Right ventricle myocardium inferior (tissue), 1 donor: ENCODE results near the gene AGBL4. TPM values are rescaled to one million over a fixed set of nuclear protein-coding genes. Genes with fewer than 3 reads are reported as not detected.

Source experiments
- ATAC-seq: fragments of 200-7000 bp; cut with Tn5 transposase; one replicate; pipeline ENCODE4 v1.9.1; 2020; ENCODE audit warnings: mild to moderate bottlenecking, moderate library complexity
- DNase-seq: peaks from one replicate; pipeline ENCODE4 v3.0.0; 2021; ENCODE audit errors: missing footprints
- intact Hi-C: fragments of 100-400 bp; cut with DNase I; formaldehyde crosslinking; loops from one replicate; pipeline ENCODE4 v1.11.0; 2022
- total RNA-seq: library from RNA; stranded (reverse); fragmentation: NEBNext Ultra II Directional; extraction: Animal tissue kit (Norgen Biotek cat#: 25700); gene quantifications from one replicate; pipeline ENCODE4 v1.2.1, GENCODE V29; 2021
- donor health status: DM: no; HTN: yes; CAD: no; lungs with severe emphysema.

The AGBL4 gene
- total RNA-seq, 1 donor from 2014 or later: 0.14 TPM

GRCh38 chr1:48695161-48695560 is 1328.6 kb downstream of the AGBL4 start:
- intact Hi-C loops: no loop called here
- DNase-seq: no peak
- ATAC-seq: no peak

DNA sequence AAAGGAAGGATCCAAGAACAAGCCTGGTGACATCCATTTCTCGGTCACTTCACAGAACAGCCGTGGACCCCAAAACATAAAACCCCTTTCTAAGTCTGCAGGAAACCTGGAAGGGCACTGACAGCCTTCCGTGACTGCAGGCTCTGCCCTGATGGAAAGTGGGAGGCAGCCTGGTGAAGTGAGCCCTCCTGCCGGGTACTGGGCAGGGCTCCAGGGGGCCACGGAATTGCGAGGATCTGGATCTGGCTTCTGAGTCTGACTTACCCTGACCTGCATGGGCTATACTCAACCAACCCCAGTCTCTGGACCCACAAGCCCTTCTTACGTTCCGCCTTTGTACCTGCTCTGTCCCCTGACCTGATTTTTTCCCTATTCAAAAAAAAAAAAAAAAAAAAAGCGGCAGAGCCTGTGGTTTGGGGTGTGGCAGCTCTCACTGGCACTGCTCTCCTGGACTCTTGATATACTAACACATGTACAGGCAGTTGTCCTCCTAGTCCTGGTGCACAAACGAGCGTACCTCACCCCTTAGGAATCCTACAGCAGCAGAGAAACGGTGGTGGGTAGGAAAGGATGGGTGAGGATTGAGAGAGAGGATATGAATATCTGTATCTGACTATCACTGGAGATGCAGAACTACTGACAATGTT is 1330.0 kb downstream of the AGBL4 start:
- intact Hi-C loops: no loop called here
- ATAC-seq: no peak
- DNase-seq: no peak

GRCh38 chr1:48693180-48693579 is 1330.6 kb downstream of the AGBL4 start:
- DNase-seq (no peak), ATAC-seq (no peak)
- intact Hi-C loops: no loop called here

DNA sequence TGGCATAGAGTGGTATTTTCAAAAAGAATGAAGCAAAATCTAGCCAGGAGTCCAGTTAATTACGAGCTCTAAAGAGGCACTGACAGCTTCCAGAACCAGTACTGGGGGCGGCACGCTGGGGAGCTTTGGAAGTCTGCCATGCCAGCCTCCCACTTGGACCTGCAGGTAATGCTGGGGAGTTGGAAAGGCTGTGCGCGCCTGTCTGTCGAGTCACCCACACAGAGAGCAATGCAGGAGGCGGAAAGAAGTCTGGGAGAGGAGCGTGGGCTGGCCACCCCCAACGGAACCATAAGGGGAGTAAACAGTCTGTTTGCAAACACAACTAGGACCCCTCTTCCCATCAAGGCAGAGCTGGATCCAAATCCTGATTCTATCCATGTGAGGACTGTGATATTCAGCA is 1331.5 kb downstream of the AGBL4 start:
- intact Hi-C loops: no loop called here
- DNase-seq: no peak

DNA sequence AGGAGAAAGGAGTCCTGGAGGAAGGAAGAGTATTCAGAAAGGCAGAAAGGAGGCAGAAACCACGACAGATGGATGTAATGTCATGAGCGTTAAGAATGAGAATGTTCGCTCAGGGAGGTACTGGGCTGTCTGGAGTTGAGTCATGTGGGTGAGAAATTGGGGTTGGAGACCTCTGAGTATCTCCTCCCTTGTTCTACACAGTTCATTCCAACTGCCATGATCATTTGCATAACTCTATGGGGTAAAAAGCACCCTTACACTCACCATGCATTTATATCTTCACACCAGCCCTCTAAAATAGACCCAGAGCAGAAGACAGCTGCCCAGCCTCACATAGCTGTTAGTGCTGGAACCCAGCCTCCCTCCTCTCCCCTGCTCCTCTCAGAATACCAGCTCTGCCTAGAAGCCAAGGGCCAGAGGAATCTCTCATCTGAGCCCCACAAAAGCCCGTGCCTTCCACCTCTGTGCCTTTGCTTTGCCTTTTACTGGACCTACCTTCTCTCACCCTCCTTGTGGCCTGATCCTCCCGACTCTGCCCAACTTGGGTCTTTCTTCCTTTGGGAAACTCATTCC is 1332.2 kb downstream of the AGBL4 start:
- DNase-seq: no peak
- intact Hi-C loops: no loop called here

More for the DNA sequence above, 1331.5 kb downstream of the AGBL4 start:
- no peak for ATAC-seq

DNA sequence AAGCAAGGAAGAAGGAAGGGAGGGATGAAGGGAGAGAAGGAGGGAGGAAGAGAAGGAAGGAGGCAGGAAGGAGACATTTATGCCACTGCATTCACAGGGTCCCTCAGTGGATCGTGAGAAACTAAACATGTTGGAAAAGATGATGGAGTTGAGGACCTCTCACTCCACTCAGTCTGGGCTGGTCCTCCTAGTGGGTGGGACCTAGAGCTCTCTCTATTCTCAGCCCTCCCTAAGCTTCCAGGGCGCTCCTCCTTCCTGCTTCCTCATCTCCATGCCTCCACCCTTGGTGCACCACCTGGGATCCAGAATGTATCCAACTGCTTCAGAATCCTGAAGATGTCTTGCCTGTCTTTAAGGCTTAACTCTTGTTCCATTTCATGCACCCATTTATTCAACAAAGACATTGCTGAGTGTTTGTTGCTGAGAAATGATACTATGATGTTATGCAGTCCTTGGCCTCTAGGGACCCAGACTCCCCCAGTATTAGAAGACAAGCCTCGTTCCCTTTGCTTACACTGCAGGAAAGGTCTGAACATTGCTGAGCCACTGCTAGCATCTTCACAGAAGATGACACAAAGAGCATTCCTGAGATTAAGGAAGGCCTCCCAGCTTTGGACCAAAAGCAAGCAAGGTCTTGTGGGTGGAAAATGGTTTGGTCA is 1335.5 kb downstream of the AGBL4 start:
- intact Hi-C loops: no loop called here
- no peak for ATAC-seq
- no peak for DNase-seq

More for the DNA sequence above, 1332.2 kb downstream of the AGBL4 start:
- no peak for ATAC-seq

GRCh38 chr1:48687282-48688045 is 1336.3 kb downstream of the AGBL4 start:
- ATAC-seq: no peak
- no peak for DNase-seq
- intact Hi-C loops: no loop called here

DNA sequence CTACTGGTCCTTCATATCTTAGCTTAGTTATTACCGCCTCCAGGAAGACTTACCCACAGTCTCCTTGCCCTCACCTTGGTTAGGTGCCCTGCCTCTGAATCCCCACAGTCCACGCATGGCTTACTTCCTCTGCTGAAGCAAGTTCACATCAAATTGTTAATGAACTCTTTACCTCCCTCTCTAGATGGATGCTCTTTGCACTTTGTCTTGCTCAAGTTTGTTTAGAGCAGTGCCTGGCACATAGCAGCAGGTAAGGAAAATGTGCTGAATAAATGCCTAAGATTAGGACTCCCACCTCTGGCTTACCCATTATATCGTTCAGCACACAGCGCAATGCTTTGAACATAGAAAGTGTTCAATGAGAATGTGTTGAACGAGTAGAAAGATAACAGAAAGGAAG is 1337.6 kb downstream of the AGBL4 start:
- ATAC-seq (no peak), DNase-seq (no peak)
- intact Hi-C loops: no loop called here

GRCh38 chr1:48684381-48684780 is 1339.4 kb downstream of the AGBL4 start:
- ATAC-seq (no peak), DNase-seq (no peak)
- intact Hi-C loops: no loop called here

DNA sequence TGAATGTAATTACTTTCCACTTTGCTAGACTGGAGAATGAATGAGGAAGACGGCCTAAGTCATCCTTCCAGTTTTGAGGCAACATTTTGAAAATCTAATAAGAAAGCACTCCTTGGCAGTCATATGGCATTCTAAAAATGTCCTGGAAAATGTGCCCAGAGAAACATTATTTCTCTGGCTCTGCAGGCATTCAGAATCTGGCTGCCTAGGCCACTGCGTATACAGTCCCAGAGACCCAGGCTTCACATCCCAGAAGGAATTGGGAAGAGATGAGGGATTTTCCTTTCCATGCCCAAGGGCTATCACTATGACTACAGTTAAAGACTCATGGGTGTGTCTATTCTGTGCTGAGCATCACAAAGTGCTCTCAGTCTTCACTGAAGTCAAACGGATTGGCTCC is 1339.9 kb downstream of the AGBL4 start:
- DNase-seq (no peak), ATAC-seq (no peak)
- intact Hi-C loops: no loop called here

DNA sequence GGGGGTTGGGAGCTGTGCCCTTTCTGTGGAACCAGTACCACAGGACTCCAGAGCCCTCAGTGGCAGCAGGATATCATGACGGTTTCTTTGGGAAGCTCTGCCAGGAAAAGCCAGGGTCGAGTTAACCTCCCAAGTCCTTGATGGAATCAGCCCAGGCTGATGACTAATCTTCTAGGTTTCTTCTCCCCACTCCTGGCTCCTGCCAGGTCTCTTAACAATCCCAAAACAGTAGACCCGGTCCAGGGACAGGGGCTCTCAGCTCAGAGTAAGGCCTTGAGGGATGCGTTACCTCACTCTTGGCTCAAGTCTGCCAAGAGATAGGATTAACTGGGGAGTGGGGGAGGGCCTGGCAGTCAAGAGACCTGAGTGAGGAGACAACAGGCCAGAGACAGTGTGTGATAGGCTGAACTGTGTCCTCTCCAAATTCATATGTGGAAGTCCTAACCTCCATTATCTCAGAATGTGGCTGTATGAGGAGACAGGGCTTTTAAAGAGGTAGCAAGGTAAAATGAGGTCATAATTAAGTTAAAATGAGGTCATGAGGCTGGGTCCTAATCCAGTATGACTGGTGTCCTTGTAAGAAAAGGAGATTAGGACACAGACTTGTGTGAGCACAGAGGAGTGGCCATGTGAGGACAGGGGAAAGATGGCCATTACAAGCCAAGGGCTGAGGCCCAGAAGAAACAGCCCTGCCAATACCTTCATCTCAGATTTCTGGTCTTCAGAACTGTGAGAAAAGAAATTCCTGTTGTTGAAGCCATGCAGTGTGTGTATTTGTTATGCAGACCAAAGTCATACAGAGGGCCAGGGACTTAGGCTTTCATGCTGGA is 1342.1 kb downstream of the AGBL4 start:
- ATAC-seq: peak; percentile 54
- DNase-seq: no peak
- intact Hi-C loops: no loop called here

DNA sequence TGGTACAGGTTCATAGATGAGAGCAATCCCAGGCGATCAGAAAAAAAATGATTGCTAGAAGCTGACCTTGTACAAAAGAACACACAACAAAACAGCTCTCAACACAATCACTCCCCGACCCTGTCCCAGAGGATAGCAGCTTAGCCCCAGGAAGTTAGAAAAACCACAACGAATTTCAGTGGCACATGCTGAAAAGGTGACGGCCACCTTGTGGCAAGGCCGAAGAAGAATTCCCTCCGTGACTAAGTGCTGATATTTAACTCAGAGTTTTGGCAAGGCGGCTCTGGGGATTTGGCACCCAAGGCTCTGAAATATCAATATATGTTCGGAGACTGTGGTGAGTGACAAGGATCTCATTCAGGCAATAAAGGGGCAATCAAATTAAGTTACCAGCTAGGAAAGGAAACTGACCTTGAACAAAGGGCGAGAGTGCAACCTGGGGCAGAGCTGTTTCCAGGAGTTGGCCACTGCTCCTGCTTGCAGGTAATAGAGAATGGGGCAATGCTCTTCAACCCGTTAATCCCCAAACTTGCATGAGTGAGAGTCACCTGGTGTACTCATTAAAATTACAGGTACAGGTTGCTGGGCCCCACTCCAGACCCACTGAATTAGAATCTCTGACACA is 1343.2 kb downstream of the AGBL4 start:
- DNase-seq: no peak
- intact Hi-C loops: no loop called here
- no peak for ATAC-seq

DNA sequence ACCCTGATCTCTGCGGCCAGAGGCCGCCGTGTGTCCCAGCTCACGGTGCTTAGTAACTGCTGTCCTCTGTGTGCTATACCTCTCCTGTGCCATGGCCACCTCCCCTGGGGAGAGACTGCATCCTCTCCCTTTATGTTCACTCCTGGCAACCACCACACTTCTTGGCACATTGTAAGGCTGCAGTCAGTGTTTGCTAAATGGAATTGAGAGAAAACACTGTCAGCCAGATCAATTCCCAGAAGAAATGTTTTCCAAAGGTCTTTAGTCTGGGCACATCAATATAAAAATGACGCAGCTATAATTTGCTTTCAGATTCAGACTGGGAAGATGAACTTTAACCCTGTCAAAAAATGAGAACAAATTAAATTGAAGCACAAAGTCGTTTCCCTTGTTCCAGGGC is 1343.9 kb downstream of the AGBL4 start:
- no peak for DNase-seq
- ATAC-seq: no peak
- intact Hi-C loops: loop anchor here (5.0 kb wide), 2 partner anchors 137 to 1667 kb away; no protein-coding TSS in a partner anchor

DNA sequence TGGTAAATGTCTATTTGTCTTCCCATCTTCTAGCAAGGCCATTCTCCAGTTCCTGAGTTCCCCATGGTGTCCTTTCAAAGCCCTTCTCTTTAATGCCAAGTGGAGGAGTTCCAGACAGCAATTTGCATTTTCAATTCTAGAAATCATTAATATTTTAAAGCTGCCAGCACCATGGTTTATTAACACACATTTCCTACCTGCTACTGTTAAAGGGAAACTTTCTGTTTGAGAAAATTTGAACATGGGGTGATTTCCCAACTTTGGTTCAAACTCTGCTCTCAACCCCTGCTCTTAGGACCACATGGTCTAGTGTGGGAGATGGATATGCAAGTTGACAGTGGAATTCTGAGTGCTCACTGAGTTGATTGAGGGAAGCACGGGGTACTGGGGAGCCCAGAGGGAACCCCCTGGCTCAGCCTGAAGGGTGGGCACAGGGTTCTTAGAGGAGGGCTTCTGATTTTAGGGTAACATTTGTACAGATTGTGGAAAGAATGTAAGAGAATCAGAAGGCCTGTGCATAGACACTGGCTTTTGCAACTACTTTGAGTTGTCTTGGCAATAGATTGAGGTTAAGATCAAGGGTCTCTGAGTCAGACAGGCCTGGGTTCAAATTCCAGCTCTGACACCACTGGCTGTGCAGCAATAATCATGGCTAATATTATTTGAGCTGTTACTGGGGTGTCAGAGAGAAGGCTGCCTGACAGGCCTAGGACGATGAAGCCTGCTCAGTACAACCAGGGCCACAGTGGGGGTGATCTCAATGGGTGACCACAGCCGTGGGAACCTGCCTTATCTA is 1344.8 kb downstream of the AGBL4 start:
- DNase-seq (no peak), ATAC-seq (no peak)
- intact Hi-C loops: loop anchor here (5.0 kb wide), 2 partner anchors 138 to 1668 kb away; no protein-coding TSS in a partner anchor

DNA sequence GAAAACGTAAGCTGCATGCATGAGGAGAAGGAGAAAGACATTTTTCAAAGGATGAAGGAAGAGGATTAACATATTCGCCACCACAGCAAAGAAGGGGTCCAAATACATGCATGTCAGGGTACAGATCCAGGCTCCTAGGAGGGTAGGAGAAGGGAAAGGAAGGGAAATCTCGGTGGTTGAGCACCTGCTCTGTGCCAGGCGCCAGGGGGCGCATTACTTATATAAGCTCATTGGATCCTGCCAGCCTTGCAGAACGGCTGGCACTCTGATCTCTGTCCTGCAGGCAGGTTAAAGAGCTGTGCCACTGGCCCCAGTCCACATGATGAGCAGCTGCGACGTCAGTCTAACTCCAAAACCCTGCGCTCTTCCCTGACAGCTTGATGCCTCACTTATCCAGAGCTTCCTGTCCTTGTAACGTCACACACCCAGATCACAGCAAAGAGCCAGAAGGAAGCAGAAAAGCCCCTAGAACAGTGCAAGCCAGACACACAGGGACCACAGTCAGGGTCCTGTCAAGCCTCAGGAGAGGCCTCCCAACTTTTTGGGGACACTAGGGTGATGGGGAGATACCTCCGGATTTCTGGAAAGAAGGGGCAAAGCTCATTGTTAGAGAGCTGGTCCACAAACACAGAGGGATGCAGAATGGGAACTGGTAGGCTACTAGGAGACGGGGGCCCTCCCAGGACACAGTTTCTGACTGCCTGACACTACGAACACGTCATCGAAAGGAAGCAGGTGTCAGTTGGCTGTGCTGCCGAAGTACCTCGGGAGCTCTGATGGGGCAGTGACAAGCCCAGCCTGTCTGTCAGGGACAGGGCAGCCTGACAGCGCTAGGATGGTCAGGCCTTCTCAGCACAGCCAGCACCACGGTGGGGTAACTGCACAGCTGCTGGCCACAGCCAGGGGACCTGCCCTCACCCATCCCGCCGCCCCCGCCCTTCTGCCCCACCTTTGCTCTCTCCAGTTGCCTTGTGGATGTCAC is 1346.2 kb downstream of the AGBL4 start:
- ATAC-seq (peak; percentile 57), DNase-seq (peak; percentile 82)
- intact Hi-C loops: loop anchor here (5.0 kb wide), 2 partner anchors 140 to 1670 kb away; no protein-coding TSS in a partner anchor

DNA sequence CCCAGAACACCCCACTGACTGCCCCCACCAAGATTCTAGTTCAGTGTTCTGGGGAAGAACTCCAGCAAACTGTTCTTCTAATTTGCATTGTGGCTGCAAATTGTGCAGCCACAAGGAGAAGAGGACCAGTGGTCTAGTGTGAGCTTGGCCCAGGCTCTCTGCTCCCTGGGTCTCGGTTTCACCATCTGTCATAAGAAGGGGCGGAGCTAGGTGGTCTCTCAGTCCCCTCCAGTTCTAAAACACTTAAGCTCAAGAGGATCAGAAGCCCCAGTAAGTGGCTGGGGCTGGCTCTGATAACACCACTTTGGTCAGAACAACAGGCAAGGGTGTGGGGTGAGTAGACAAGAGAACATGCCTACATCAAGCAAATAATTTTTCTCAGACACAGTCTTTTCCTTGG is 1346.9 kb downstream of the AGBL4 start:
- intact Hi-C loops: loop anchor here (5.0 kb wide), 2 partner anchors 140 to 1670 kb away; no protein-coding TSS in a partner anchor
- ATAC-seq (no peak), DNase-seq (no peak)
